Glutamatergic neuron (in vitro differentiated cells): ENCODE results near the gene PRR36. TPM values are rescaled to one million over a fixed set of nuclear protein-coding genes. Genes with fewer than 3 reads are reported as not detected.
A peak's percentile ranks its signal among the peaks of the same experiment; 100 is the strongest.
"Not testable (repeated sequence)": the region's sequence is repeated elsewhere in the genome, so short reads cannot be mapped to it uniquely, and the experiment has no call there.

Experiments used
- DNase-seq: peaks from one replicate; pipeline ENCODE4 v3.0.0; 2022
- H3K27ac Mint-ChIP-seq: one replicate; pipeline ENCODE4 v1.8.0; 2020; ENCODE audit warnings: mild to moderate bottlenecking, mixed read lengths, inconsistent platforms; ENCODE audit not compliant: unreplicated experiment
- H3K27me3 Mint-ChIP-seq: one replicate; pipeline ENCODE4 v1.8.0; 2020; ENCODE audit warnings: mild to moderate bottlenecking, moderate library complexity, mixed read lengths, inconsistent platforms; ENCODE audit not compliant: unreplicated experiment
- H3K36me3 Mint-ChIP-seq: one replicate; pipeline ENCODE4 v1.8.0; 2020; ENCODE audit warnings: mild to moderate bottlenecking, mixed read lengths, inconsistent platforms; ENCODE audit not compliant: unreplicated experiment
- H3K4me1 Mint-ChIP-seq: one replicate; pipeline ENCODE4 v1.8.0; 2020; ENCODE audit warnings: mild to moderate bottlenecking, low read depth, mixed read lengths, inconsistent platforms; ENCODE audit not compliant: unreplicated experiment
- H3K4me3 Mint-ChIP-seq: one replicate; pipeline ENCODE4 v1.8.0; 2020; ENCODE audit warnings: mild to moderate bottlenecking, mixed read lengths, inconsistent platforms; ENCODE audit not compliant: unreplicated experiment
- H3K9me3 Mint-ChIP-seq: one replicate; pipeline ENCODE4 v1.8.0; 2020; ENCODE audit warnings: mild to moderate bottlenecking, moderate library complexity, mixed read lengths, inconsistent platforms; ENCODE audit not compliant: unreplicated experiment
- total RNA-seq: library from RNA; stranded (reverse); fragmentation: NEBNext Ultra II Directional; extraction: Animal tissue kit (Norgen Biotek cat#: 25700); gene quantifications from one replicate; pipeline ENCODE4 v1.2.1, GENCODE V29; 2021; ENCODE audit not compliant: unreplicated experiment
- TF ChIP-seq, protein P1 (sequence below): fragments of 200-600 bp; sonication (generic); IDR thresholded peaks from one replicate; pipeline ENCODE4 v1.5.0; 2021; ENCODE audit not compliant: partially characterized antibody, unreplicated experiment

Gene PRR36
- total RNA-seq, 1 donor from 2014 or later, result 37.4 TPM

GRCh38 chr19:7921302-7921966, 47.2 kb upstream of the PRR36 start:
- Mint-ChIP-seq H3K4me3 (peak overlapping the region; percentile 87), H3K27ac (no peak overlapping the region), H3K9me3 (peaks cover 12% of the 10 kb centered on the region), H3K36me3 (no peaks in the 10 kb centered on the region), H3K4me1 (peaks cover 4% of the 10 kb centered on the region), H3K27me3 (peaks cover 21% of the 10 kb centered on the region)
- DNase-seq, result peak; percentile 31
- TF ChIP-seq, protein P1, sequence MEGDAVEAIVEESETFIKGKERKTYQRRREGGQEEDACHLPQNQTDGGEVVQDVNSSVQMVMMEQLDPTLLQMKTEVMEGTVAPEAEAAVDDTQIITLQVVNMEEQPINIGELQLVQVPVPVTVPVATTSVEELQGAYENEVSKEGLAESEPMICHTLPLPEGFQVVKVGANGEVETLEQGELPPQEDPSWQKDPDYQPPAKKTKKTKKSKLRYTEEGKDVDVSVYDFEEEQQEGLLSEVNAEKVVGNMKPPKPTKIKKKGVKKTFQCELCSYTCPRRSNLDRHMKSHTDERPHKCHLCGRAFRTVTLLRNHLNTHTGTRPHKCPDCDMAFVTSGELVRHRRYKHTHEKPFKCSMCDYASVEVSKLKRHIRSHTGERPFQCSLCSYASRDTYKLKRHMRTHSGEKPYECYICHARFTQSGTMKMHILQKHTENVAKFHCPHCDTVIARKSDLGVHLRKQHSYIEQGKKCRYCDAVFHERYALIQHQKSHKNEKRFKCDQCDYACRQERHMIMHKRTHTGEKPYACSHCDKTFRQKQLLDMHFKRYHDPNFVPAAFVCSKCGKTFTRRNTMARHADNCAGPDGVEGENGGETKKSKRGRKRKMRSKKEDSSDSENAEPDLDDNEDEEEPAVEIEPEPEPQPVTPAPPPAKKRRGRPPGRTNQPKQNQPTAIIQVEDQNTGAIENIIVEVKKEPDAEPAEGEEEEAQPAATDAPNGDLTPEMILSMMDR, result no peak

DNA sequence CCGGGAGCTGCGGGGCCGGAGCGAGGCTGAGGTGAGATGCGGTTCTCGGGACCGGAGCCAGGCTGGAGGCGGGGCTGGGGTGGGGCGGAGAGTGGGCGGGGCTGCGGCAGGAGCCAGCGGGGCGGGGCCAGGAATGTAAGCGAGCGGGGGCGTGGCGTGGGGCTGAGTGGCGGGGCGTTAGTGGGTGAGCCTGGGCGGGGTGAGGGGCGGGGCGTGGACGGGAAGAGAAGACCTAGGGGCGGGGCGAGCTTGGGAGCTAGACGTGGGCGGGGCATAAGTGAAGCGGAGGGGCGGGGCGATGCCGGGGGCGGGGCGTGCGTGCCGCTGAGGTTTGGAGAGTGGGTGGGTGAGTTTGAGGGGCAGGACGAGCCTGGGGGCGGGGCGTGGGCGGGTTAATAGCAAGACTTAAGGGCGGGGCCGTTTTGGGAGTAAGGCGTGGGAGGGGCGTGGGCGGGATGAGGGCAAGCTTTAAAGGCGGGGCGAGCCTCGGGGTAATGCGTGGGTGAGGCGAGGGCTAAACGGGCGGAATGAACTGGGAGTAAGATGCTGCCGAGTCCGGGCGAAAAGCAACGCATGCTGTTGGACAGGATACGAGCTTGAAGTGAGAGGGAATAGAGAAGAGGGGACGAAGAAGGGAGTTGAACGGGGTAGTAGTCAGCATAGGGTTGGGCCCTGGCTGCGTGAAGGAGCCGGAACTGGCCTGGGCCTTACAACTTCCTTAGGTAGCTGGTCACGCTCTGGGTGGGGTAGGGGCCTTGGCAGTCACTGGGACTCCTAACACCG, 46.5 kb upstream of the PRR36 start:
- Mint-ChIP-seq H3K27me3 (peaks cover 18% of the 10 kb centered on the region), H3K36me3 (no peaks in the 10 kb centered on the region), H3K9me3 (peaks cover 10% of the 10 kb centered on the region), H3K4me3 (peak overlapping the region; percentile 87), H3K4me1 (peaks cover 2% of the 10 kb centered on the region), H3K27ac (no peak overlapping the region)
- DNase-seq, result peak; percentile 99
- TF ChIP-seq, protein P1, result no peak

DNA sequence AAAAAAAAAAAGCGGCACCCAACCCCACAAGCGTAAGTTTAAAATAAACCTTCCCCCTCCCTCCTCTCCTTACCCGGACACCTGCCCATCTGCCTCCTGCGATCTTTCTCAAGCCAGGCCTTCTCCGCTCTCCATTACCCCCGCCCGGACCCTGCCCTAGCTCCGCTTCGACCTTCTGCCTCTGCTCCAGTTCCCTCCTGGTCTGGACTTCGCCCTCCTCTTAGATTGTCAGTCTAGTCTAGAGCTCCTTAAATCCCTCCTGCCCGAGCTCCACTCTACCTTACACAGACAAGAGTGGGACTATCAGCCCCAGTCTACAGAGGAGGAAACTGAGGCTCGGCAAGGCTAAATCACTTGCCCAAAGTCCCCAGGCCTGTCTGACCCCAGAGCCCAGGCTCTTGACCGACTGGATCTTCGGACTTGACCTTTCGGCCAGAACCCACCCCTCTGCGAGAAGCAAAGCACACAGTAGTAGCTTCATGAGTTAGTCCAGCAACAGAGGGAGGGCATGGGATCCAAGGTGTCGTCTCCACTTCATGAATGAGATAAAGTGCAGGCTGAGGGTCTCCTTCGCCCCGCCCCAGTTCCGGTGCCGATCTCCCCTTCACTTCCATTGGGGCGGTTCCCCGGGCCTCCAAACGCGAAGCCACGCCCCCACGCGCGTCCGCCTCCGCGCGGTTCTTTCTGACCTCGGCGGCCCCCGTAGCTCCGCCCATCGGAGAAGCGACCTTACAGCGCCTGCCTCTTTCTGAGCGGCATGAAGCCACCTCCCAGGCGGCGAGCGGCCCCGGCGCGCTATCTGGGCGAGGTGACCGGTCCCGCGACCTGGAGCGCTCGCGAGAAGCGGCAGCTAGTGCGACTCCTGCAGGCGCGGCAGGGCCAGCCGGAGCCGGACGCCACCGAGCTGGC, 45.7 kb upstream of the PRR36 start, which contains the start of gene SNAPC2:
Gene SNAPC2 (plus strand): TSS at position 729 of the 909 bp plus-strand sequence. CDS start 29 bp downstream, at position 758.
- Mint-ChIP-seq H3K27ac (peak within 1 kb of the TSS; percentile 68), H3K27me3 (peaks cover 26% of the 10 kb centered on the region), H3K9me3 (peaks cover 10% of the 10 kb centered on the region), H3K4me1 (peaks cover 2% of the 10 kb centered on the region), H3K4me3 (peak within 1 kb of the TSS; percentile 87), H3K36me3 (no peaks in the 10 kb centered on the region)
- peak; percentile 99 for DNase-seq
- TF ChIP-seq, protein P1, result no peak

DNA sequence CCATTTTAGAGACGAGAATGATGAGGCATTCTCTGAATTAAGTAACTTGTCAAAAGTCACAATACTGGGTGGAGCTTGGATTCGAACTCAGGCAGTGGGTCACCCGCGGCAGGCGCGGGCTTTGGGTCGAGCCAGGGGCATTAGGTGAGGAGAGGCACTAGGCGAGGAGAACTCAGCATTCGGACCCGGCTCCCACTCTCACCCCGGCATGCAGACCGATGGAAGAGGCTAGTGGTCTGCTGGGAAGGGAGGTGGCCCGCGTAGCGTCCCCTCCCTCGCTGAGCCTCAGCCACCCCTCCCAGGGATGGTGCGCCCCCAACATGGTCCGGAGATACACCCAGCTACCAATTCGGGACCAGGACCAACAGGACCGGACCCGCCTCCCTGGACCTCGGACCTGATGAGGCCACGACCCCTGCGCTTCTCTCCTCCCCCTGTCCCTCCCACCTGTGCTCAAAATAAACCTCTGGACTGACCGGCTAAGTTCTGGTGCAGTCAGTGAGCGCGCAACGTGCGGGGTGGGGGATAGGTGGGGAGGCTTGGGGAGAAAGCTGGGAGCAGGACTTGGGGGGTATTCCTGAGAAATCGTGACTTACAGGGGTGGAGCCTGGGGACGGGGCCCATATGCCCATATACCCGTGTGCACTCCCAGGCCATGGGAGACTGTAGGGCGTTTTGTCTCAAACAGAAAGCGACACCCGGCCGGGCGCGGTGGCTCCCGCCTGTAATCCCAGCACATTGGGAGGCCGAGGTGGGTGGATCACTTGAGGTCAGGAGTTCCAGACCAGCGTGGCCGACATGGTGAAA, 44.6 kb upstream of the PRR36 start:
- H3K27ac Mint-ChIP-seq, result no peak overlapping the region
- H3K4me1 Mint-ChIP-seq, result peaks cover 2% of the 10 kb centered on the region
- DNase-seq, result peak; percentile 14
- TF ChIP-seq, protein P1, result no peak
- peak overlapping the region; percentile 55 for H3K4me3 Mint-ChIP-seq
- no peaks in the 10 kb centered on the region for H3K36me3 Mint-ChIP-seq
- H3K9me3 Mint-ChIP-seq, result peaks cover 7% of the 10 kb centered on the region
- peaks cover 24% of the 10 kb centered on the region for H3K27me3 Mint-ChIP-seq

DNA sequence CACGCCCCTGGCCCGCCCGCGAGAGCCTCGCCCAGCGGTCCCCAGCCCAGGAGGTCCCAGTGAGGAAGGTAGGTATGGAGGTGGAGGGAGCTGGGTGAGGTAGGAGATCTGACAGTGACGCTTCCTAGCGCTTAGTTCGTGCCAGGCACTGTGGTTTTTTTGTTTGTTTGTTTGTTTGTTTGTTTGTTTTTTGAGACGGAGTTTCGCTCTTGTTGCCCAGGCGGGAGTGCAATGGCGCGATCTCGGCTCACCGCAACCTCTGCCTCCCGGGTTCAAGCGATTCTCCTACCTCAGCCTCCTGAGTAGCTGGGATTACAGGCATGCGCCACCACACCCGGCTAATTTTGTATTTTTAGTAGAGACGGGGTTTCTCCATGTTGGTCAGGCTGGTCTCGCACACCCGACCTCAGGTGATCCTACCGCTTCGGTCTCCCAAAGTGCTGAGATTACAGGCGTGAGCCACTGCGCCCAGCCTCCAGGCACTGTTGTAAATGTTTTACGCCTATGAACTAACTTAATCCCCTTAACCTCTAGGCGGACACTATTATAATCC, 43.9 kb upstream of the PRR36 start:
- Mint-ChIP-seq H3K4me3 (peak overlapping the region; percentile 55), H3K27me3 (peaks cover 23% of the 10 kb centered on the region)
- not testable (repeated sequence) for H3K27ac Mint-ChIP-seq, H3K4me1 Mint-ChIP-seq, DNase-seq, H3K36me3 Mint-ChIP-seq, H3K9me3 Mint-ChIP-seq
